ENCODE results near the gene MAGI1.

DNA sequence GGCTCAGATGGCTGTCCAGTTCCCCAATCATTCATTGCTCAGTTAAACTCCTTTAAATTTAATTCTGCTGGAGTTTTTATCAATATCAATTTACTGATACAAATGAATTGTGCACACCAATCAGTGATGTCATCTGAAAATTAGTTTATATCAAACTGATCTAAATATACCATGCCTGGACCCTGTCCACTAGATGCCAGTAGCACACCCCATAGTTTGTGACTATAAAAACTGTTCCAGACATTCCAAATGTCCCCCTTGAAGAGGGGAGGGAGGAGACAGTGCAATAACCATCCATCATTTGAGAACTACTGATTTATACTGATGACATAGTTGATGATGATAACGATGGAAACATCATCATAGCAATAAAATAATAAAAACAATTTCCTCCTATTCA lies 232.1 kb downstream of the MAGI1 start:
- TF ChIP-seq, protein P1, sequence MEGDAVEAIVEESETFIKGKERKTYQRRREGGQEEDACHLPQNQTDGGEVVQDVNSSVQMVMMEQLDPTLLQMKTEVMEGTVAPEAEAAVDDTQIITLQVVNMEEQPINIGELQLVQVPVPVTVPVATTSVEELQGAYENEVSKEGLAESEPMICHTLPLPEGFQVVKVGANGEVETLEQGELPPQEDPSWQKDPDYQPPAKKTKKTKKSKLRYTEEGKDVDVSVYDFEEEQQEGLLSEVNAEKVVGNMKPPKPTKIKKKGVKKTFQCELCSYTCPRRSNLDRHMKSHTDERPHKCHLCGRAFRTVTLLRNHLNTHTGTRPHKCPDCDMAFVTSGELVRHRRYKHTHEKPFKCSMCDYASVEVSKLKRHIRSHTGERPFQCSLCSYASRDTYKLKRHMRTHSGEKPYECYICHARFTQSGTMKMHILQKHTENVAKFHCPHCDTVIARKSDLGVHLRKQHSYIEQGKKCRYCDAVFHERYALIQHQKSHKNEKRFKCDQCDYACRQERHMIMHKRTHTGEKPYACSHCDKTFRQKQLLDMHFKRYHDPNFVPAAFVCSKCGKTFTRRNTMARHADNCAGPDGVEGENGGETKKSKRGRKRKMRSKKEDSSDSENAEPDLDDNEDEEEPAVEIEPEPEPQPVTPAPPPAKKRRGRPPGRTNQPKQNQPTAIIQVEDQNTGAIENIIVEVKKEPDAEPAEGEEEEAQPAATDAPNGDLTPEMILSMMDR (IDR thresholded peaks at IDR 0.05): no peak
- no peak for TF ChIP-seq EZH2 (IDR thresholded peaks at IDR 0.05; ENCODE audit: borderline replicate concordance, insufficient read depth, low read depth, low read length, poor library complexity, severe bottlenecking)
